Measurements from ENCODE around the gene SALL3. TPM values are rescaled to one million over a fixed set of nuclear protein-coding genes. Genes with fewer than 3 reads are reported as not detected.
A peak's percentile ranks its signal among the peaks of the same experiment; 100 is the strongest.

The SALL3 gene
- total RNA-seq, 2 donors from 2014 or later = 3.0 to 40.8 TPM

GRCh38 chr18:78979056-78979729 is 425 bp upstream of the SALL3 start:
- Histone ChIP-seq H3K4me3 (peak overlapping the region; percentile 29 to 53), H3K27ac (peak overlapping the region; percentile 69 to 88), H3K9me3 (no peaks in the 10 kb centered on the region), H3K36me3 (no peaks in the 10 kb centered on the region), H3K27me3 (replicated peaks; ENCODE audit: insufficient read depth) (no peaks in the 10 kb centered on the region), H3K4me1 (replicated peaks) (peaks cover under 1% of the 10 kb centered on the region)
- intact Hi-C loops (cut with DNase I) = no loop called here
- WGBS = 1% methylated on average over 84 of the region's 98 CpGs
- TF ChIP-seq POLR2A (IDR thresholded peaks at IDR 0.05) = peak; percentile 49
- TF ChIP-seq, protein P1, sequence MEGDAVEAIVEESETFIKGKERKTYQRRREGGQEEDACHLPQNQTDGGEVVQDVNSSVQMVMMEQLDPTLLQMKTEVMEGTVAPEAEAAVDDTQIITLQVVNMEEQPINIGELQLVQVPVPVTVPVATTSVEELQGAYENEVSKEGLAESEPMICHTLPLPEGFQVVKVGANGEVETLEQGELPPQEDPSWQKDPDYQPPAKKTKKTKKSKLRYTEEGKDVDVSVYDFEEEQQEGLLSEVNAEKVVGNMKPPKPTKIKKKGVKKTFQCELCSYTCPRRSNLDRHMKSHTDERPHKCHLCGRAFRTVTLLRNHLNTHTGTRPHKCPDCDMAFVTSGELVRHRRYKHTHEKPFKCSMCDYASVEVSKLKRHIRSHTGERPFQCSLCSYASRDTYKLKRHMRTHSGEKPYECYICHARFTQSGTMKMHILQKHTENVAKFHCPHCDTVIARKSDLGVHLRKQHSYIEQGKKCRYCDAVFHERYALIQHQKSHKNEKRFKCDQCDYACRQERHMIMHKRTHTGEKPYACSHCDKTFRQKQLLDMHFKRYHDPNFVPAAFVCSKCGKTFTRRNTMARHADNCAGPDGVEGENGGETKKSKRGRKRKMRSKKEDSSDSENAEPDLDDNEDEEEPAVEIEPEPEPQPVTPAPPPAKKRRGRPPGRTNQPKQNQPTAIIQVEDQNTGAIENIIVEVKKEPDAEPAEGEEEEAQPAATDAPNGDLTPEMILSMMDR (IDR thresholded peaks at IDR 0.05) = no peak
- TF ChIP-seq POLR2AphosphoS5 (IDR thresholded peaks at IDR 0.05) = no peak
- peak; percentile 76 for DNase-seq (ENCODE audit: low spot score)

DNA sequence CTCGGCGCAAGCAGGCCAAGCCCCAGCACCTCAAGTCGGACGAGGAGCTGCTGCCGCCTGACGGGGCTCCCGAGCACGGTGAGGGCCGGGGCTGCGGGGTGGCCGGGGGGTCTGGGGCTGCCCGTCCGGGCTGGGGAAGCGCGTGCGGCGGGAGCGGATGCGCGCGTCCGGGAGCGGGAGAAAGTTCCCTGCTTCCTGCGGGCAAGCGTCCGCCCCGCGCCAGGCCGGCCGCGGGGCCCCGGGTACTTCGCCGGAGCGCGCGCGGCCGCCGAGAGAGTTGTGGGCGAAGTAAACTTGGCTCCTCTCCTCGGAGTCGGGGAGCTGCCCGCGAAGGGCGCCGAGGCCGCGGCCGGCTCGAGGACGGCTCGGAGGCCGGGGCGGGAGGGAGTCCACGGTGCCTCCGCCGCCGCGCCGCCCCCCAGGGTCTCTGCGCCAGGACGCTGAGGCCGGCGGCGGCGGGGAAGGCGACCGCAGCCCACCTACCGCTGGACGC is 707 bp downstream of the SALL3 start:
- intact Hi-C loops (cut with DNase I) = no loop called here
- H3K27me3 ChIP-seq (replicated peaks; ENCODE audit: insufficient read depth) = no peaks in the 10 kb centered on the region

GRCh38 chr18:78980777-78981380 is 1.3 kb downstream of the SALL3 start:
- 1% methylated on average over 59 of the region's 68 CpGs for WGBS
- Histone ChIP-seq H3K27me3 (replicated peaks; ENCODE audit: insufficient read depth) (no peaks in the 10 kb centered on the region), H3K4me3 (peak overlapping the region; percentile 33 to 62)

More for the DNA sequence above, 707 bp downstream of the SALL3 start:
- no peak for TF ChIP-seq POLR2AphosphoS5 (IDR thresholded peaks at IDR 0.05)
- TF ChIP-seq, protein P1 (IDR thresholded peaks at IDR 0.05) = no peak
- TF ChIP-seq POLR2A (IDR thresholded peaks at IDR 0.05) = no peak
- Histone ChIP-seq H3K36me3 (no peaks in the 10 kb centered on the region), H3K4me1 (replicated peaks) (no peaks in the 10 kb centered on the region), H3K9me3 (no peaks in the 10 kb centered on the region), H3K4me3 (peak overlapping the region; percentile 33 to 62), H3K27ac (peak overlapping the region; percentile 62 to 85)
- WGBS = 4% methylated on average over 68 of the region's 71 CpGs
- DNase-seq (ENCODE audit: low spot score) = no peak

DNA sequence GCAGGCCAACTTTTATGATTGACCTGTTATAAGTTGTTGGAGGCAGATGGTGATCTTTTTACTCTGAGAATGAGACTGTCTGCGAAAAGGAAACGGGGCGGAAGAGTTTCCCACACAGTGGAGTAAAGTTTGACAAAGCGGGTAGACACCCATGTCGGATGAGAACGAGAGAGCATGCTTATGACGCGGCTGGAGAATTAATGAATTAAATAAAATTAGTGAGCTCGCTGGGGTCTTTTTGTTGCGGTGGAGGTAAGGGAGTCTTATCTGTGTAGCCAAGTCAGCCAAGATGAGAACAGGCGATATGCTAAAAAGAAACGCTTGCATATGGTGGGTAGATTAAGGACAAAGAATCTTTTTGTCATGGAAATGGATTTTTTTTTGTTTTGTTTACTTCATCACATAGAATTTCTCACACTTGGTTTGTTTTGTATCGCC is 1.8 kb downstream of the SALL3 start:
- intact Hi-C loops (cut with DNase I) = no loop called here
- DNase-seq (ENCODE audit: low spot score) = no peak
- H3K27ac ChIP-seq = peak overlapping the region; percentile 62 to 85
- H3K9me3 ChIP-seq = no peaks in the 10 kb centered on the region
- WGBS = 8% methylated on average over 13 of the region's 13 CpGs
- H3K4me1 ChIP-seq (replicated peaks) = no peaks in the 10 kb centered on the region
- TF ChIP-seq, protein P1 (IDR thresholded peaks at IDR 0.05) = no peak
- TF ChIP-seq POLR2A (IDR thresholded peaks at IDR 0.05) (no peak), POLR2AphosphoS5 (IDR thresholded peaks at IDR 0.05) (no peak)
- no peaks in the 10 kb centered on the region for H3K27me3 ChIP-seq (replicated peaks; ENCODE audit: insufficient read depth)
- no peaks in the 10 kb centered on the region for H3K36me3 ChIP-seq
- H3K4me3 ChIP-seq = peak overlapping the region; percentile 33 to 62

More at GRCh38 chr18:78980777-78981380, 1.3 kb downstream of the SALL3 start:
- no peaks in the 10 kb centered on the region for H3K4me1 ChIP-seq (replicated peaks)
- peak overlapping the region; percentile 62 to 85 for H3K27ac ChIP-seq
- no peaks in the 10 kb centered on the region for H3K36me3 ChIP-seq
- no peak for TF ChIP-seq POLR2A (IDR thresholded peaks at IDR 0.05)
- TF ChIP-seq, protein P1 (IDR thresholded peaks at IDR 0.05) = no peak
- TF ChIP-seq POLR2AphosphoS5 (IDR thresholded peaks at IDR 0.05) = no peak
- no peak for DNase-seq (ENCODE audit: low spot score)
- intact Hi-C loops (cut with DNase I) = no loop called here
- H3K9me3 ChIP-seq = no peaks in the 10 kb centered on the region
